Measurements from ENCODE around the gene ZNF730. TPM values are rescaled to one million over a fixed set of nuclear protein-coding genes. Genes with fewer than 3 reads are reported as not detected.
"Not testable (repeated sequence)": the region's sequence is repeated elsewhere in the genome, so short reads cannot be mapped to it uniquely, and the experiment has no call there.

The ZNF730 gene
- total RNA-seq (2014; rRNA removed; shearing (Covaris generic); ENCODE audit: low replicate concordance) = 0.07 and 0.29 TPM in 2 replicates

- in situ Hi-C loops (cut with HindIII; ENCODE audit: low pct_unique_long_range_greater_than_20kb, low sequenced_read_pairs) = no loop called here
- no peak for DNase-seq (ENCODE audit: low read depth)
These were observed at the start of gene ZNF730 for GRCh38 chr19:23116802-23117571. ZNF730 (plus strand) TSS chr19:23117025; CDS start chr19:23117174, 149 bp downstream.

GRCh38 chr19:23070353-23071146, 46.3 kb upstream of the ZNF730 start:
- in situ Hi-C loops (cut with HindIII; ENCODE audit: low pct_unique_long_range_greater_than_20kb, low sequenced_read_pairs) = no loop called here
- DNase-seq (ENCODE audit: low read depth) = no peak

- in situ Hi-C loops (cut with HindIII; ENCODE audit: low pct_unique_long_range_greater_than_20kb, low sequenced_read_pairs) = no loop called here
These were observed 45.7 kb upstream of the ZNF730 start for GRCh38 chr19:23071147-23071511.

DNA sequence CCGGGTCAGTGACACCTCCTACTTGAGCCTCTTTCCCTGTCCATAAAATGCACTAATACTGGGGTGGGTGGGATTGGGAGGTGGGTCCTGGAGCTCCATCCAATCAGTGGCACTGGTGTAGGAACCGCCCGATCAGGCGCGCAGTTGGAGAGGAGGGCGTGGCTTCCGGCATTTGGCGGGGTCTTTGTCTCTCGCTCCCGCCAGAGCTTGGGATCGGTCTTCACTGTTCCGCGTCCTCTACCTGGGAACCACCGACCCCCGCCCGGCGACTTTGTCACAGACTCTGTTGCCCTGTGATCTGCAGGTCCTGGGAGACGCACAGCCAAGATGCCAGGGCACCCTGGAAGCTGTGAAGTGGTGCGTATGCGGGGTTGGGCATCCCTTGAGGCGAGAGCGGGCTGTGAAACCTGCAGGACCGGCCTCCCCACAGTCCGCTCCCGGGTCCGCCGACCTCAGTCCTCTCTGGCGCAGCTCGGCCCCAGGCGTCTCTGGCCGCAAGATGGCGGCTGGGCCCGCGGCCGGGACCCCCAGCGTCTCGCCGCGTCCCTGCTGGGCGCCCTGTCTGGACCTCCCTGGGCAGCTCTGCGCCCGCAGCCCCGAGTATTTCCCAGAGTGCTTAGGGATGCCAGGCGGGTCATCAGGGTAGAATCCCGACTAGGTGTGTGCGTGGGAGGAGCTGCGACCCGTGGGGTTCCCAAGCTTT, 41.6 kb upstream of the ZNF730 start:
- peak; percentile 53 for DNase-seq (ENCODE audit: low read depth)
- in situ Hi-C loops (cut with HindIII; ENCODE audit: low pct_unique_long_range_greater_than_20kb, low sequenced_read_pairs) = no loop called here

More at GRCh38 chr19:23071147-23071511, 45.7 kb upstream of the ZNF730 start:
- DNase-seq (ENCODE audit: low read depth) = no peak

GRCh38 chr19:23077776-23078175, 39.0 kb upstream of the ZNF730 start:
- in situ Hi-C loops (cut with HindIII; ENCODE audit: low pct_unique_long_range_greater_than_20kb, low sequenced_read_pairs); DNase-seq (ENCODE audit: low read depth): not testable (repeated sequence)

DNA sequence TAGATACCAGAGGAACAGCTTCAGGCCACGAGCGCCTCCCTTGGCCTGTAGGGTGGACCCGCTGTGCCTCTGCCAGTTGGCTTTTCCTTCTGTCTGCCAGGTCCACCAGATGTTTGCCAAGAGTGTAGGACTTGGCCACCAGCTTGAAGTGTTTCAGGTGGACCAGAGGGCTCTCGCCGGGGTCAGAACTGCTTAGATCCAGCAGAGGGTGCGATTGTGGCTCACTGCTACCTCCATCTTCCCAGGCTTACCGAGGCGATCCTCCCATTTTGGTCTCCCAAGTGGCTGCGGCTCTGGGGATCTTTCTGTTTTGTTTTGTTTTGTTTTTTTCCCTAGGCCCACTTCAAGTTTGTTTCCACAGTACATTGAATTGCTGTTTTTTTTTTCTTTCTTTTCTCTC, 23.0 kb upstream of the ZNF730 start:
- DNase-seq (ENCODE audit: low read depth) = no peak
- in situ Hi-C loops (cut with HindIII; ENCODE audit: low pct_unique_long_range_greater_than_20kb, low sequenced_read_pairs) = no loop called here

GRCh38 chr19:23095418-23095817, 21.4 kb upstream of the ZNF730 start:
- DNase-seq (ENCODE audit: low read depth) = no peak
- in situ Hi-C loops (cut with HindIII; ENCODE audit: low pct_unique_long_range_greater_than_20kb, low sequenced_read_pairs) = no loop called here

DNA sequence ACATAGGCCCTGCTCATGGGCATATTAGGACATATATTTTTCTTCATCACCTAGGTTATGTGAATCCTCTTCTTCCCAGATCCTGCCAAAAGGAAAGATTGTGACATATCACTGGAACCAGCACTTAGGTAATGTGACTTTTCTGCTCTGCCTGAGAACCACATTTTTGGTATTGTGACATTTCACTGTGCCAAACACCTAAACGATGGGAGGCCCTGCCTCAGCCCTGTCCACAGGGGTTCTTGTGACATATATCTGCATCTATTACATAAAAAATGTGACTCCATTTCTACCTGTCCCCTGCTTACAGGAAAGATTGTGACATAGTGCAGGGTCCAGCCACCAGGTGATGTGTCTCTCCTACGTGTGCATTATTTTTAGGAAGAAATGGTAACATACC, 18.5 kb upstream of the ZNF730 start:
- no peak for DNase-seq (ENCODE audit: low read depth)
- in situ Hi-C loops (cut with HindIII; ENCODE audit: low pct_unique_long_range_greater_than_20kb, low sequenced_read_pairs) = no loop called here

GRCh38 chr19:23098988-23099387, 17.8 kb upstream of the ZNF730 start:
- DNase-seq (ENCODE audit: low read depth) = no peak
- in situ Hi-C loops (cut with HindIII; ENCODE audit: low pct_unique_long_range_greater_than_20kb, low sequenced_read_pairs) = no loop called here

GRCh38 chr19:23099966-23100365, 16.9 kb upstream of the ZNF730 start:
- in situ Hi-C loops (cut with HindIII; ENCODE audit: low pct_unique_long_range_greater_than_20kb, low sequenced_read_pairs) = no loop called here
- no peak for DNase-seq (ENCODE audit: low read depth)

DNA sequence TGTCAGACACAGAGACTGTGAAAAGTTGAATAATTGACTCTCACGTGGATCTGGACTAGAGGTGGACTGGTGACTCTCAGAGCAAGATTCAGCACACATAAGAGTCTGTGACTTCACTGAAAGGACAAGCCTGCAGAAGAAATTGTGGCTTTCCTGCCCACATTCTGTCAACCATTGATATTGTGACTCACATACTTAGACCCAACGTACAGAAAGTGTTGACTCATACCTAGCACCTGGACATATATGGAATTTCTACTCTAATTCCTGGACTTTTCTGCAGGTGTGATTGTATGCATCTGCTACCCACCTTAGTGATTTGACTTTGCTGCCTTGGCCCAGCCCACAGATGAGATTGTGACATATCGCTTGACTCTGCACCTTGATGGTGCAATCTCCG, 15.6 kb upstream of the ZNF730 start:
- DNase-seq (ENCODE audit: low read depth) = no peak
- in situ Hi-C loops (cut with HindIII; ENCODE audit: low pct_unique_long_range_greater_than_20kb, low sequenced_read_pairs) = no loop called here

- in situ Hi-C loops (cut with HindIII; ENCODE audit: low pct_unique_long_range_greater_than_20kb, low sequenced_read_pairs) = no loop called here
- DNase-seq (ENCODE audit: low read depth) = no peak
These were observed 1.6 kb downstream of the ZNF730 start for GRCh38 chr19:23118400-23118799.

- in situ Hi-C loops (cut with HindIII; ENCODE audit: low pct_unique_long_range_greater_than_20kb, low sequenced_read_pairs); DNase-seq (ENCODE audit: low read depth): not testable (repeated sequence)
These were observed 17.4 kb downstream of the ZNF730 start for GRCh38 chr19:23134211-23134610.

DNA sequence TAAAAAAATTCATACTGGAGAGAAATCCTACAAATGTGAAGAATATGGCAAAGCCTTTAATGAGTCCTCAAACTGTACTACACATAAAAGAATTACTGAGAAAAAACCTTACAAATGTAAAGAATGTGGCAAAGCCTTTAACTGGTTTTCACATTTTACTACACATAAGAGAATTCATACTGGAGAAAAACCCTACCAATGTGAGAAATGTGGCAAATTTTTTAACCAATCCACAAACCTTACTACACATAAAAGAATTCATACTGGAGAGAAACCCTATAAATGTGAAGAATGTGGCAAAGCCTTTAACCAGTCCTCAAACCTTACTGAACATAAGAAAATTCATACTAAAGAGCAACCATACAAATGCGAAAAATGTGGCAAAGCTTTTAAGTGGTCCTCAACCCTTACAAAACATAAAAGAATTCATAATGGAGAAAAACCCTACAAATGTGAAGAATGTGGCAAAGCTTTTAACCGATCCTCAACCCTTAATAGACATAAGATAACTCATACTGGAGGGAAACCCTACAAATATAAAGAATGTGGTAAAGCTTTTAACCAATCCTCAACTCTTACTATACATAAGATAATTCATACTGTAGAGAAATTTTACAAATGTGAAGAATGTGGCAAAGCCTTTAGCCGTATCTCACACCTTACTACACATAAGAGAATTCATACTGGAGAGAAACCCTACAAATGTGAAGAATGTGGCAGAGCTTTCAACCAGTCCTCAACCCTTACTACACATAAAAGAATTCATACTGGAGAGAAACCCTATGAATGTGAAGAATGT, 29.0 kb downstream of the ZNF730 start:
- in situ Hi-C loops (cut with HindIII; ENCODE audit: low pct_unique_long_range_greater_than_20kb, low sequenced_read_pairs) = no loop called here
- DNase-seq (ENCODE audit: low read depth) = no peak

DNA sequence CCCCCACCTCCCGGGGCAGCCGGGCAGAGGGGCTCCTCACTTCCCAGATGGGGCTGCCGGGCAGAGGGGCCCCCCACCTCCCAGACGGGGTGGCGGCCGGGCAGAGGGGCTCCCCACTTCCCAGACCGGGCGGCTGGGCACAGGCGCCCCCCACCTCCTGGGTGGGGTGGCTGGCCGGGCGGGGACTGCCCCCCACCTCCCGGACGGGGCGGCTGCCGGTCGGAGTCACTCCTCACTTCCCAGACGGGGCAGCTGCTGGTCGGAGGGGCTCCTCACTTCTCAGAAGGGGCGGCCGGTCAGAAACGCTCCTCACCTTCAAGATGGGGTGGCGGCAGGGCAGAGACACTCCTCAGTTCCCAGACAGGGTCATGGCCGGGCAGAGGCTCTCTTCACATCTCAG, 43.9 kb downstream of the ZNF730 start:
- DNase-seq (ENCODE audit: low read depth) = no peak
- in situ Hi-C loops (cut with HindIII; ENCODE audit: low pct_unique_long_range_greater_than_20kb, low sequenced_read_pairs) = no loop called here

DNA sequence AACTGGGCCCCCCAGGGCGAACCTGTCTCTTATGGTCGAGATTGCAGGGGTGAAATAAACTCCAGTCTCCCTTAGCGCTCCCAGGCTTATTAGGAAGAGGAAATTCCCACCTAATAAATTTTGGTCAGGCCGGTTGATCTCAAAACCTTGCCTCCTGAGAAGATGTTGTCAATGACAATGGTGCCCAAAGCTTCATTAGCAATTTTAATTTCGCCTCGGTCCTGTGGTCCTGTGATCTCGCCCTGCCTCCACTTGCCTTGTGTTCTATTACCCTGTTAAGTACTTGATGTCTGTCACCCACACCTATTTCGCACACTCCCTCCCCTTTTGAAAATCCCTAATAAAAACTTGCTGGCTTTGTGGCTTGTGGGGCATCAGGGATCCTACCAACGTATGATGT, 51.5 kb downstream of the ZNF730 start:
- in situ Hi-C loops (cut with HindIII; ENCODE audit: low pct_unique_long_range_greater_than_20kb, low sequenced_read_pairs); DNase-seq (ENCODE audit: low read depth): not testable (repeated sequence)

- in situ Hi-C loops (cut with HindIII; ENCODE audit: low pct_unique_long_range_greater_than_20kb, low sequenced_read_pairs) = no loop called here
- no peak for DNase-seq (ENCODE audit: low read depth)
These were observed 66.4 kb downstream of the ZNF730 start for GRCh38 chr19:23183251-23183650.

DNA sequence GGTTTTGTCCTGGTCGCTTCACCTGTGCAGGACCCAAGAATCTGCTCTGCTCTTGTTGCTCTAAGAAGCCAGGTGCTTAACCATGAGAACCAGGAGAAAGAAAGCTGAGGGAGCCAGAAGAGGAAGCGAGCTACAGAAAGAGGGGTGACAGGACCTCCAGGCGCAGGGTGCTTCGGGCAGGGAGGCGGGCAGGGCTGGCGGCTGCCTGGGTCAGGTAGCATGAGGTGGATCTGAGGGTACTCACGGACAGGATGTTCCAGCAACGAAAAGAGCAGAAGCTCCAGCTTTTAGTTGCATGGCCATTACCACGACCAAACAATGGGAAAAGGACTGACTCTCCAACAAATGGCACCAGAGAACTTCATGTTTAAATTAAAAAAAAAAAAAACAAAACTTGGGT, 73.5 kb downstream of the ZNF730 start:
- in situ Hi-C loops (cut with HindIII; ENCODE audit: low pct_unique_long_range_greater_than_20kb, low sequenced_read_pairs) = no loop called here
- no peak for DNase-seq (ENCODE audit: low read depth)

All from Caki2 (cell line).